ENCODE measurements around the gene PXMP4. TPM values are rescaled to one million over a fixed set of nuclear protein-coding genes. Genes with fewer than 3 reads are reported as not detected.

Gene PXMP4
- total RNA-seq, 1 donor from 2014 or later = 4.3 TPM

DNA sequence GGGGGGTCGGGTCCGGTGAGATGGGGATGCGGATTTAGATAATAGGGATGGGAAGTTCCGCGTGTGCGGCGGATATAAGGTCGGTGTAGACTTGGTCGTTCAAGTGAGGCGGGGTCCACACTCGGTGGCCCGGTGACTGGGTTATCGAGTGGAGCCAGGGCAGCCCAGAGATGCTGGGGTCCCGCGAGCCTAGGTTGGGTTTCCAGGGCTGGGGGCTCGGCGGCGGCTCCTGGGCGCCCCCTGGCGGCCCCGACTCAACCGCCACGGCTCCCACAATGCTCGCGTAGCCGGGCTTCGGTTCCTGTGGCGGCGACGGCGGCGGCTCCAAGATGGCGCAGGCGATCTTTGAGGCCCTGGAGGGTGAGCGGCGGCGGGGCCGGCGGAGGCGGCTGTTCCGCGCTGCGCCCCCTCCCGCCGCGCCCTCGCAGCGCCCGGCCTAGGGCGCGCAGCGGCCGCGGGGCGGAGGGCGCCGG, 11.6 kb upstream of the PXMP4 start, which contains the start of gene ZNF341:
Gene ZNF341, plus strand, starts transcription at position 304 of the 473 bp plus-strand sequence. Its CDS starts 26 bp downstream, at position 330.
- peak; percentile 89 for DNase-seq

GRCh38 chr20:33730946-33731692, 11.0 kb upstream of the PXMP4 start:
- DNase-seq = no peak

DNA sequence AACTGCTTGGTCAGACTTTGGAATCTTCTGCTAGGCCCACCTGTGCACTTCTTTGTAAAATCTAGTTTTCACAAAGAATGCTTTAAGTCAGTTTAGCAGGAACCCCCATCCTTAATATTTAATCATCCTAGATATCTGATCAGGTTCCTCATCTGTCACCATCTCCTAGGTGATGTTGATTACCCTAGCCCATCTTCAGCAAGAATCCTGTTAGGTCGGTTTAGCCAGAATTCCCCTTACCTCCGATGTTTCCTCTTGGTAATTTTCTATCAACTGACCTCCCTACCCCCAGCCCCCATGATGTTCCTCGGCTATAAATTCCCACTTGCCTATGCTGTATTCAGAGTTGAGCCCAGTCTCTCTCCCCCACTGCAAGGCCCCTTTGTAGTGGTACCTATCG, 9.0 kb upstream of the PXMP4 start:
- no peak for DNase-seq

- no peak for DNase-seq
Observed at GRCh38 chr20:33728463-33728862, 8.4 kb upstream of the PXMP4 start.

DNA sequence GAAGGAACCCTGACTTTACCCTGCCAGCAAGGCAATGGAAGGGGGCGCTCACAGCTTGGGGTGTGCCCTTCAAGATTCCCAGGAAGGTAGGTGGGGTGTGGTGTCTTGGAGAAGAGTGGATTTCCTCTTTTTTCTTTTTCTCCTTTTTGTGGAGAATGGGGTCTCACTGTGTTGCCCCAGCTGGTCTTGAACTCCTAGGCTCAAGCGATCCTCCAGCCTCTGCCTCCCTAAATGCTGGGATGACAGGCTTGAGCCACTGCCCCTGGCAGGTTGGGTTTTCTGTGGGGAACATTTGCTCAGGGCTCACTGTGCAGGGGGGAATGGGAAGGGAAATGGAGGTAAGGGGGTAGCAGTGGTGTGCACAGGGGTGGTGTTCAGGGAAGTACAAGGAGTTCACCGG, 7.7 kb upstream of the PXMP4 start:
- no peak for DNase-seq

DNA sequence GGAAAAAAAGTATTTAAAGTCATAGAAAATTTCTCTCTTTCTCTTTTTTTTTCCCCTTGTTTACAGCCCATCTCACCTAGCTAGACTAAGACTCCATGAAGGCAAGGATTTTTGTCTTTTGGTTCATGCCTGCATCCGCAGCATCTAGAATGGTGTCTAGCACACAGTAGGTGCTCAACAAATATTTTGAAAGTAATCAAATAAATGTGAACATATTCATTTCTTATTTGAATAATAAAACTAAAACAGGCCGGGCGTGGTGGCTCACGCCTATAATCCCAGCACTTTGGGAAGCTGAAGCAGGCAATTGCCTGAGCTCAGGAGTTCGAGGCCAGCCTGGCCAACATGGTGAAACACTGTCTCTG, 7.0 kb upstream of the PXMP4 start:
- DNase-seq = no peak

GRCh38 chr20:33725607-33726264, 5.6 kb upstream of the PXMP4 start:
- DNase-seq = no peak

DNA sequence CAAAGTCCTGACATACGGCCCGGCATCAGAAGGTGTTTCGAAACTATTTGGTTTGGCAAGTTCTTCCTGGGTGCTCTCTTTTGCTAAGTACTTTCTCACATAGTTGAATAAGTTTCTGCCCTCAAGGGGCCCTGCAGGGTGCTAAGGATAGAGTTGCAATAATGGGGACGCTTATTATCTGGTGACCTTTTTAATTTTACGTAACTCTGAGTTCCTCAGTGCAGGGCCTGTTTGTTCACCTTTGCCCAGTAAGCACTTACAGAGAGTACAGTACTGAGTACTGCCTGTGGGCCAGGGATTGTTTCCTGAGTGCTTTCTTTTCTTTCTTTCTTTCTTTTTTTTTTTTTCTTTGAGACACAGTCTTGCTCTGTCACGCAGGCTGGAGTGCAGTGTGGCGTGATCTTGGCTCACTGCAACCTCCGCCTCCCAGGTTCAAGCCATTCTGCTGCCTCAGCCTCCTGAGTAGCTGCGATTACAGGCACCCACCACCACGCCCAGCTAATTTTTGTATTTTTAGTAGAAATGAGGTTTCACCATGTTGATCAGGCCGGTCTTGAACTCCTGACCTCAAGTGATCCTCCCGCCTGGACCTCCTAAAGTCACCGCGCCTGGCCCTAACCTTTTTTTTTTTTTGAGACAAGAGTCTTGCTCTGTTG, 4.5 kb upstream of the PXMP4 start:
- no peak for DNase-seq

DNA sequence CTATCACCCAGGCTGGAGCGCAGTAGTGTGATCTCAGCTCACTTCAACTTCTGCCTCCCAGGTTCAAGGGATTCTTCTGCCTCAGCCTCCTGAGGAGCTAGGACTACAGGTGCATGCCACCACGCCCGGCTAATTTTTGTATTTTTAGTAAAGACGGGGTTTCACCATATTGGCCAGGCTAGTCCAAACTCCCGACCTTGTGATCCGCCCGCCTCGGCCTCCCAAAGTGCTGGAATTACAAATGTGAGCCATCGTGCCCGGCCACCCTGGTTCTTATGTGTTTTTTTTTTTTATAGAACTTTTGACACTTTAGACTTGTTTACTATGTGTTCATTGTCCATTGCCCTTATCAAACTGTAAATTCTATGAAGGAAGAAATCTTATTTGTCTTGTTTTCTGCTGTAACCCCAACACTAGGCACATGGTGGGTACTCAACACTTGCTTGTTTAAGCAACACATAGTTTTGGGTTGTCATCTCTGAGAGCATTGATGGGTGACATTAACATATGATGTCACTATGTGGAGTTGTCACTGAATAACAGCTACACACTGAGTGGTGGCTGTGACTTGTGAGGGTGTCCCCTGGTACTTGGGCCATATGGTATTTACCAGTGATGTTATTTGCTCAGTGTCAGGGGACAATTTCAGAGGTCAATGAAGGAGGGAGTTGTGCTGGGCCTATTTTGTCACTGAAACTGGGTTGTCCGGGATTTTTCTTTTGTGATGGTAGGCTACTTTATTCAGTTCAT, 1.5 kb upstream of the PXMP4 start:
- no peak for DNase-seq

DNA sequence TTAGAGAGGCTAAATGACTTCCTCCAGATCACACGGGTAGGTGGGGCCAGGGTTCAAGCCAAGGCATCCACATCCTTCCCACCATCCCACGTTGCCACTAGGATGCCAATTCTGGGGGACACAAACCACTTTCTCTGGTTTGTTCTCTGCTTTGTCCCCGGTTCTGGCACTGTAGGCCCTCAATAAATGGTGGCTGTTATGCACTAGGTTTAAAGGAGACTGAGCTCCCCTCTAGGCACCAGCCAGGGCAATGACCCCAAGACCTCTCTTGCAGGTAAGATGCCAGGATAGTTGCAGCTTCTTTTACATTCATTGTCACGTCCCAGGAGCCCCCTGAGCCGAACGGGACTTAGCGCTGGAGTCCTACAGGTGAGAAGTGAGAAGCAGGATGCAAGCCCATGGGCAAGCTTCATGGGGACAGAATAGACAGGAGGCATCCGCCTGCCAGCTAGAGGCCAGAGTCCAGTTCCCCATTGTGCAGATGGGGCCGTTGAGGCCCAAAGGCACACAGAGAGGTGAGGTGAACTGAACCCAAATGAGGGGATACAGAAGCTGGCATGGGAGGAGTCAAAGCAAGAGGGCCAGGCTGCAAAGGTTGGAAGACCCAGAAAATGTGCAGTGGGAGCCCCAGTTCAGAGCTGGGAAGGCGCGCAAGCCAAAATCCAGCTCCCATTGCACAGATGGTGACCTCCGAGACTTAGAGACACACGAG, 677 bp downstream of the PXMP4 start:
- DNase-seq = no peak

DNA sequence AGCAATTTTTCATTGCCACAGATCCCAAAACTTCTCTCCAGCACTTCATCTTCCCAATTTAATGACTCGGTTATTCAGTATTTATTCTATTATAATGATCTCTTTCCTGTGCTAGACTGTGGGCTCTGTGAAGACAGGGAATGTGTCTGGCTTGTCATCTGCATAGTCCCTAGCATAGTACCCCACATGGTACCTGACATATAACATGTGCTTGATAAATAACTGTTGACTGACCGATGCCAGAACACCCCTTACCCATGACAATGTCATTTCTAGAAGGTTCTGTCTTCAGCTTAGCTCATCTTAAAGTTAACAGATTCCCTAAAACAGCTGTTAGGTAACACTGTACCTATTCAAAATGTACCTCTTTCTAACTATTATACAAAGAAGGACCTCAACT, 3.6 kb downstream of the PXMP4 start:
- DNase-seq = no peak

- no peak for DNase-seq
Observed at GRCh38 chr20:33713865-33714367, 6.2 kb downstream of the PXMP4 start.

- DNase-seq = no peak
Observed at GRCh38 chr20:33711446-33711738, 8.7 kb downstream of the PXMP4 start.

GRCh38 chr20:33710681-33711445, 9.2 kb downstream of the PXMP4 start:
- no peak for DNase-seq

DNA sequence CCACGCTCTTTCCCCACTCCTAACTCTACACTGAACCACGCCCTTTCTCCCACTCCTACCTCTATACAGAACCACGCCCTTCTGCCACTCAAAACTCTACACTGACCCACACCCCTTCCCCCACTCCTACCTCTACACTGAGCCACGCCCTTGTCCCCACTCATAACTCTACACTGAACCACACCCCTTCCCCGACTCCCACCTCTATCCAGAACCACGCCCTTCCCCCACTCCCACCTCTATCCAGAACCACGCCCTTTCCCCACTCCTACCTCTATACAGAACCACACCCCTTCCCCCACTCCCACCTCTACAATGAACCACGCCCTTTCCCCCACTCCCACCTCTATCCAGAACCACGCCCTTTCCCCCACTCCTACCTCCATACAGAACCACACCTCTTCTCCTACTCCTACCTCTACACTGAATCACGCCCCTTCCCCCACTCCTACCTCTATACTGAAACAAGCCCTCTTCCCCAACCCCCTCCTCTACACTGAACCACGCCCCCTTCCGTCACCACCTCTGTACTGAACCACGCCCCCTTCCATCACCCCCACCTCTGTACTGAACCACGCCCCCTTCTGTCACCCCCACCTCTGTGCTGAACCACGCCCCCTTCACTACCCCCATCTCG, 10.1 kb downstream of the PXMP4 start:
- no peak for DNase-seq

DNA sequence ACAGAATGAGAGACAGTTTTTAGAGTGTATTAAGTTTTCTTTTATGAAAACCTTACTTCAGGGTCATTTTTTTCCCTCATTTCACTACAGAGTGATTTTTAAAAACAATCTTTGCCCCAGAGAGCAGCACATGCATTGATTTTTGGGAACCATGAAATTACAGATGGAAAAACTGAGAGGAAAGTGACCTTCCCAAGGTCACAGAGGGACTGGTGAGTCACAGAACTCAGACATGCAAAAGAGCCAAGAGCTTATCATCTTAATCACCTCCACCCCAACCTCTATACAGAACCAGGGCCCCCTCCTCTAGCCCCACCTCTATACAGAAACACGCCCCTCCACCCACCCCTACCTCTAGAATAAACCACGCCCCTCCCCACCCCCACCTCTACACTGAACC, 10.7 kb downstream of the PXMP4 start:
- no peak for DNase-seq

DNA sequence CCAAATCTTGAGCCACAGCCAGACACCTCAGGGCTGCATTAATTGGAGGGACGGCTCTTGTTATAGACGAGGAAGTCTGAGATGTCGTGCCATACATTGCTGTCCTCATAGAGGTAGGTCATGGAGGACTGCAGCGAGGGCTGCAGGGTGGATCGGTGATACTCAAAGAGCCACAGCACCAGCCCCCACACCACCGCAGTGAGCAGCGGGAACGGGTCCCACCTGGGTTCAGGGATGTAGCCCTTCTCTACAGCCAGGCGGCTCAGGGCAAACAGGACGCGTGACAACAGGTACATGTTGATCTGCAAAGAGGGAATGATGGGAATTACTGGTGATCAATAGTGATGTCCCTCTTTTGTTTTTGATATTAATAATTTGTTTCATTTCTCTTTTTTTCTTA, 12.4 kb downstream of the PXMP4 start:
- DNase-seq = no peak

DNA sequence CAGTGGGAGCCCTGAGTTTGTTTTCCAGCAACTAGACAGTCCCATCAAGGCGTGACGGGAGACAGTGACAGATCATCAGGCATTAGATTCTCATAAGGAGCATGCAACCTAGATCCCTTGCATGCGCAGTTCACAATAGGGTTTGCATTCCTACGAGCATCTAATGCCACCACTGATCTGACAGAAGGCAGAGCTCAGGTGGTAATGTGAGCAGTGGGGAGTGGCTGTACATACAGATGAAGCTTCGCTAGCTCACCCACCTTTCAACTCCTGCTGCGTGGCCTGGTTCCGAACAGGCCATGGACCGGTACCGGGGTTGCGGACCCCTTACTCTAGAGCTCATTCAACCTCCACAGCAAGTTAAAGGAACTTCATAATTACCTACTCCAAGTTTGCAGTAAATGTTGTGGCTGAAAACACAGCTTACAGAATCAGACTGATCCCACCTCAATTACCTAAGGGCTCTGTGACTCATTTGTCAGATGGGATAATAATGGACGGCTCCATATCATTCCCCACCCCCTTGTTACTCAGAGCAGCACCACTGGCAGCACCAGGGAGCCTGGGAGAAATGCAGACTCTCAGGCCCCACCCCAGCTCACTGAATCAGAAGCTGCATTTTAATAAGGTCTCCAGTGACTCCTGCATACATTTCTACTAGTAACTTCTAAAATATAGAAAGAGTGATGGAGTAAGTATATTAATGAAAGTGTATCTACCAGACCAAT, 15.7 kb downstream of the PXMP4 start:
- DNase-seq = no peak

DNA sequence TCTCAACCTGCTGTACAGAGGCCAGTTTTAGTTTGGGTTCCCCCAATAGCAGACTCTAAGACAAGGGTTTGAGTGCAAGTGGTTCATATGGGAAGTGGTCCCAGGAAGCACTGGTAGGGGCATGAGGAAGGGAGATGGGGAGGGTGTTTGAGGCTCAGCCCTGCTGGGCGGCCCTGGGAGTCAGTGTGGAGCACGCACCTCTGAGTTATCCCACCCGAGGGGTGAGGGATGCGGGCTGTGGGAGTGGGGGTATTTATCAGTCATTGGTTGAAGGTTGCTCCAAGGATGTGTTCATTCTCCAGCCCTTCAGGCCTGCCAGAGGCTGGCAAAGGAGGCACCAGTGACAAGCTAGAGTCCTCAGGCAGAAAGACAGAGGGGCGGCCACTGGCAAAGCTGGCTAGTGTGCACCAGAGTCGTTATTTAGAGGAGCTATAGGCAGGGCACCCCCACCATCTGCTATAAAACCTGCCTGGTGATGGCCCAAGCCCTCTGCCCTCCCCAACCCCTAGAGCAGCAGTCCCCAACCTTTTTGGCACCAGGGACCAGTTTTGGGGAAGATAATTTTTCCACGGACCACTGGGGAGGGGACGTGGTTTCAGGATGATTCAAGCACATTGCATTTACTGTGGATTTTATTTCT, 16.5 kb downstream of the PXMP4 start:
- no peak for DNase-seq

DNA sequence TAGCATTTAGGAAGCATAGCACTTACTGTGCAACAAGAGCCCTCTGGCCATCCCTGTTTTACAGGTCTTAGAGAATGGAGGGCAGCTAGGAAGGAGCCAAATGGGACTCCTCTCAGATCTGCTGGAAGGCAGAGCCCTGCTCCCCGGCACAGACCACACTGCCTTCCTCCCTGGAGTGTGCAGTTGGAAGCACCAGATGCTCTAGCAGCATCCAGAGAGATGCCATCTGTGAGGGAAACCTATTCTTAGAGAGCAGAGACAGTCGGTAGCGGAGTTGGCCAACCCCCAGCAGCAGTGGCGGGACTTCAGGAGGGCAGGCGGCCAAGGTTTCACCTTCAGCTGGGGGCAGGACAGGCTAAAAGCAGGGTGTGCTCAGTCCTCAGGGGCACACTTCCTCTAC, 17.2 kb downstream of the PXMP4 start:
- no peak for DNase-seq
